Thoracic aorta endothelial cell (primary cell): ENCODE results near the gene RHBDD1. TPM values are rescaled to one million over a fixed set of nuclear protein-coding genes. Genes with fewer than 3 reads are reported as not detected.

Experiments
- small RNA-seq: library from RNA; depleted of rRNA; stranded (forward); fragments of <200 nt; gene quantifications from one replicate; pipeline ENCODE3, GENCODE V24; 2012
- total RNA-seq: library from RNA; depleted of rRNA; stranded (reverse); fragments of >200 nt; gene quantifications from 2 replicates; pipeline ENCODE4 v1.2.3, GENCODE V29; 2012

The RHBDD1 gene, protein sequence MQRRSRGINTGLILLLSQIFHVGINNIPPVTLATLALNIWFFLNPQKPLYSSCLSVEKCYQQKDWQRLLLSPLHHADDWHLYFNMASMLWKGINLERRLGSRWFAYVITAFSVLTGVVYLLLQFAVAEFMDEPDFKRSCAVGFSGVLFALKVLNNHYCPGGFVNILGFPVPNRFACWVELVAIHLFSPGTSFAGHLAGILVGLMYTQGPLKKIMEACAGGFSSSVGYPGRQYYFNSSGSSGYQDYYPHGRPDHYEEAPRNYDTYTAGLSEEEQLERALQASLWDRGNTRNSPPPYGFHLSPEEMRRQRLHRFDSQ
- total RNA-seq: 14.1 and 15.4 TPM in 2 replicates

DNA sequence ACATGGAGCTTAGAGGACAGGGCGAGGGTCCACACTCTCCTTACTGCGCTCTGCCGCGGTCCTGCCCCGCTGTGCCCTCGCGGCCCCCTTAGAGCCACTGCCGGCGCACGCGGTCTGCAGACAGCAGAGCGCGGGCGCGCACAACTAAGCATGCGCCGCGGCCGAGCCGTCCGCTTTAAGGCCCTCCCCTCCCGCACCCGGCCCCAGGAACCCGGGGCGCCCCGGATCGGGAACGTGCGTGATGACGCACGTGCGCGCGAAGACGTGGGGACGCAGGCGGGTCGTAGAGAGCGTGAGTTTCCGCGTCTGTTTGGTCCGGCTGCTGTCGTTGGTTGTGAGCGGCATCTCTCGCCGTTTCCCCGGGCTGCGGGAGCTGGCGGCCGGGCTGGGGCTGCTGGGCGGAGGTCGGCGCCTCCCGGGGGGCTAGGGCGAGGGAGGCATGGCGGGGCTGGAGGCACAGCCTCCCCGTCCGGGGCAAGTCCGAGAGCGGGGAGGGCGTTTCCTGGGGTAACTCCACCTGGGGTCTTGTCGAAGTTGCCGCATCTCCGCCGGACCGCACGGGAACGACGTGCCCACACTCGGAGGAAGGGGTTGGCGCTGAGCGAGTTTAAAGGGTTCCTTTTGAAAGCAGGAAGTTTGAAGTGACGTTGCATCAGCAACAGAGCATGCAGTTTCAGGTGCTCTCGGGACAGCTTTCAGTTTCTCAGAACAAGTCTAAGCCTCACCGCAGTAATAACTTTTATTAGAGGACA lies at the start of gene RHBDD1:
RHBDD1 (plus strand) TSS at position 259 of the 752 bp plus-strand sequence. CDS start 28,640 bp downstream, outside the sequence.

DNA sequence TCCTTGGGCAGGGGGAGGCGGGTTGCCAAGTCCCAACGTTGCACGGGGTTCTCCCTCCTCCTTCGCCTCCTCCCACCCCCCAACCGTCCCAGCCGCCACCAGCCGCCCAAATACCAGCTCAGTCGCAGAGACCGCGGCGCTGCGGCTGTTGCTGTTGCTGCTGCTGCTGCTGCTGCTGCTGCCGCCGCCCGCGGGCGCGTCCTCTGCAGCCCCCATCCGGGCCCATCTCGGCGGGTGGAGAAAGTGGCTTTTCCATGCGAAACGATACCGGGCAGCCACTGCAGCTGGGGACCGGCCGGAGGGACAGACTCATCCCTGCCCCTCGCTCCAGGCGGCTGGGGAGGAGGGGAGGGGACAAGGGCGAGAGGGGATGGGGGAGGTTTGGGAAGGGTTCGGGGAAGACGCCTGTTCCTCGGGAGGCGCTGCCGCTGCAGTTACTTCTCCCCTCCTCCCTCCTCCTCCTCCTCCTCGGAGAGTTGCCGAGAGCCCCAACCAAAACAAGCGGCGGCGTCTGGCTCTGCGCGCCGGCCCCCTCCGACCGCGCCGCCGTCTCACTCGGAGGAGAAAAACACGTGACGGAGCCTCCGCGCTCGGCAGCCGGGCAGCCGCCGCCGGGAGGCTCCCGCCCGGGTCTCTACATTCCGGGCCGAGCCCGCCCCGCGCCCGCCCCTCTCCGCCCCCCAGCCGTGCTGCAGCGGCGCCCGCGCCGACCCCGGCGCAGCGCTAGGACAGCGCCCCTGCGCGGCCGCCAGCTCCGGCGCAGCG lies 36.5 kb upstream of the RHBDD1 start, which contains the start of gene IRS1:
IRS1 (minus strand) TSS at position 610 of the 765 bp plus-strand sequence. CDS start 1,082 bp downstream, outside the sequence.

Small RNAs within 50 kb of the gene (small RNA-seq; reads per million reads assigned to genes)
- not detected for gene RF00554

Other genes with a start within 250 kb of the RHBDD1 start
- gene IRS1, start 36.2 kb upstream of the RHBDD1 start, total RNA-seq: under 0.01 and 0.07 TPM in 2 replicates